ENCODE measurements around the gene SDHD. TPM values are rescaled to one million over a fixed set of nuclear protein-coding genes. Genes with fewer than 3 reads are reported as not detected.

SDHD gene
- 186 and 203 TPM in 2 replicates for total RNA-seq
- polyA plus RNA-seq, result 148 and 176 TPM in 2 replicates
- polyA plus RNA-seq (2012), result 123 and 128 TPM in 2 replicates
- polyA minus RNA-seq (ENCODE audit: low replicate concordance), result 317 and 441 TPM in 2 replicates

DNA sequence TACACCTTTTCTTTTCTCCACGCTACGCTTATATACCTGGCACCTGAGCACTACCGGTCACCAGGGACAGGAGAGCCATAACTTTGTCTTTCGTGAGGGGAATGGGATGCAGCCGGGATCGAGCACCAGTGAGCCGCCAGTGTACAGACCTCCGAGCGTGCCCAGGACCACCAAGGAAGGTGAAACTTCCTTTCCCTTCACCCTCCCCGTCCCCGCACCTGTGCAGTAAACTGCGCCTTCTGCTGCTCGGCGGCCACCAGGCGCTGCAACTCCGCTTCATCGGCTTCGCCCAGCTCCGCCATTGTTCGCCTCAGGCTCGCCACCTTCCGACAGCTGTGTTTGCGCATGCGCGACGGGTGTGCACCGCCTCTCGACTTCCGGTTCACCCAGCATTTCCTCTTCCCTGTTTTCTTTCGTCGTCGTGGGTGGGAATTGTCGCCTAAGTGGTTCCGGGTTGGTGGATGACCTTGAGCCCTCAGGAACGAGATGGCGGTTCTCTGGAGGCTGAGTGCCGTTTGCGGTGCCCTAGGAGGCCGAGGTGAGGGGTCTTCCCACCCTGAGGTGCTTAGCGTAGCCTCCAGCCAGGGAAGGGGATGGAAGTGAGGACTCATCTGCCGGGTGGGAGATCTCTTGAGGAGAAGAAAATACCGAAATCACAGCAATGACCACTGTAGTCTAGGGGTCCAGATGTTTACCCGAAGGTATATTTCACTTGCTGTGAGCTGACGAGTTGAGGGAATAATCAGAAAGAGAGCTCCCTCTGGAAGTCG, at the start of gene SDHD, which contains the start of gene TIMM8B:
Gene SDHD (plus strand): TSS at position 452 of the 770 bp plus-strand sequence. CDS start 35 bp downstream, at position 487.
Gene TIMM8B (minus strand): TSS at position 335 of the 770 bp plus-strand sequence. CDS start 33 bp downstream, at position 302.
- H3K79me2 ChIP-seq (ENCODE audit: control insufficient read depth, insufficient read depth, low read length), result peaks cover 35% of the 10 kb centered on the region
- no peaks in the 10 kb centered on the region for H3K9me3 ChIP-seq (ENCODE audit: control insufficient read depth, insufficient read depth, low read depth, low read length)
- peak within 1 kb of the TSS; percentile 87 for H3K27ac ChIP-seq (ENCODE audit: insufficient read depth, low read length)
- peak within 1 kb of the TSS; percentile 73 for H3K9ac ChIP-seq (ENCODE audit: insufficient read depth, low read length)
- H3K36me3 ChIP-seq (ENCODE audit: control insufficient read depth, insufficient read depth, low read length), result peaks cover 6% of the 10 kb centered on the region
- no peaks in the 10 kb centered on the region for H4K20me1 ChIP-seq (ENCODE audit: control insufficient read depth, extremely low read depth, insufficient read depth, low read length)
- peak; percentile 91 to 98 for DNase-seq (ENCODE audit: low read depth in 2 of 2)
- peak within 1 kb of the TSS; percentile 88 for H2AFZ ChIP-seq (ENCODE audit: low read length)
- peak within 1 kb of the TSS; percentile 84 to 100 (median 95) for H3K4me3 ChIP-seq (replicated peaks in 1 of 4; ENCODE audit: control extremely low read depth in 1 of 4, insufficient read depth in 1 of 4, low read depth in 3 of 4, low read length in 4 of 4)
- peak within 1 kb of the TSS; percentile 92 for H3K4me2 ChIP-seq (ENCODE audit: extremely low read depth, insufficient read depth, low read length)
- H3K4me1 ChIP-seq (ENCODE audit: control insufficient read depth, extremely low read depth, insufficient read depth, low read length), result no peaks in the 10 kb centered on the region
- TF ChIP-seq EZH2 (IDR thresholded peaks at IDR 0.05; ENCODE audit: low read length, missing control alignments), result no peak
- TF ChIP-seq, protein P1, sequence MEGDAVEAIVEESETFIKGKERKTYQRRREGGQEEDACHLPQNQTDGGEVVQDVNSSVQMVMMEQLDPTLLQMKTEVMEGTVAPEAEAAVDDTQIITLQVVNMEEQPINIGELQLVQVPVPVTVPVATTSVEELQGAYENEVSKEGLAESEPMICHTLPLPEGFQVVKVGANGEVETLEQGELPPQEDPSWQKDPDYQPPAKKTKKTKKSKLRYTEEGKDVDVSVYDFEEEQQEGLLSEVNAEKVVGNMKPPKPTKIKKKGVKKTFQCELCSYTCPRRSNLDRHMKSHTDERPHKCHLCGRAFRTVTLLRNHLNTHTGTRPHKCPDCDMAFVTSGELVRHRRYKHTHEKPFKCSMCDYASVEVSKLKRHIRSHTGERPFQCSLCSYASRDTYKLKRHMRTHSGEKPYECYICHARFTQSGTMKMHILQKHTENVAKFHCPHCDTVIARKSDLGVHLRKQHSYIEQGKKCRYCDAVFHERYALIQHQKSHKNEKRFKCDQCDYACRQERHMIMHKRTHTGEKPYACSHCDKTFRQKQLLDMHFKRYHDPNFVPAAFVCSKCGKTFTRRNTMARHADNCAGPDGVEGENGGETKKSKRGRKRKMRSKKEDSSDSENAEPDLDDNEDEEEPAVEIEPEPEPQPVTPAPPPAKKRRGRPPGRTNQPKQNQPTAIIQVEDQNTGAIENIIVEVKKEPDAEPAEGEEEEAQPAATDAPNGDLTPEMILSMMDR (conservative IDR thresholded peaks at IDR 0.05 in 1 of 2, IDR thresholded peaks at IDR 0.05 in 1 of 2; ENCODE audit: low read depth in 1 of 2, low read length in 2 of 2), result peak in 1 of 2 donors; percentile 41
- no peaks in the 10 kb centered on the region for H3K27me3 ChIP-seq (ENCODE audit: control insufficient read depth, insufficient read depth, low read length)

DNA sequence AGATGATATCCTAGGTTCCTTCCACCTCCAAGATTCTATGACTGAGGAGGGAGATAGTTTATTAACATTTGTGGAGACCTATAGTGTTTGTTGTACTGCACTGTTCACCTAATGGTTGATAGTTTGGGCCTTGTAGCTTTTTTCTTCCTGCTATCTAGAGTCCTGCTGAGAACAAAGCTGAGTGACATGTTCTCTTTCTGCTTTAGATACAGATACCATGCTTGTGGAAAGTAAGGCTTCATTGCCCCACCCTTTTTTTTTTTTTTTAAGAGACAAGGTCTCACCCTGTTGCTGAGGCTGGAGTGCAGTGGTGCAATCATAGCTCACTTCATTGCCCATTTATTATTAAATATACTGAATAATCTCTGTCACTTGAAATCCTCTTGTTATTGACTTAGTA, 49.1 kb upstream of the SDHD start:
- Histone ChIP-seq H3K79me2 (ENCODE audit: control insufficient read depth, insufficient read depth, low read length) (no peaks in the 10 kb centered on the region), H4K20me1 (ENCODE audit: control insufficient read depth, extremely low read depth, insufficient read depth, low read length) (no peaks in the 10 kb centered on the region), H3K9ac (ENCODE audit: insufficient read depth, low read length) (no peak overlapping the region), H3K36me3 (ENCODE audit: control insufficient read depth, insufficient read depth, low read length) (peaks cover 7% of the 10 kb centered on the region), H2AFZ (ENCODE audit: low read length) (no peak overlapping the region), H3K9me3 (ENCODE audit: control insufficient read depth, insufficient read depth, low read depth, low read length) (no peaks in the 10 kb centered on the region), H3K4me2 (ENCODE audit: extremely low read depth, insufficient read depth, low read length) (no peak overlapping the region), H3K4me3 (replicated peaks in 1 of 4; ENCODE audit: control extremely low read depth in 1 of 4, insufficient read depth in 1 of 4, low read depth in 3 of 4, low read length in 4 of 4) (no peak overlapping the region), H3K27ac (ENCODE audit: insufficient read depth, low read length) (no peak overlapping the region), H3K4me1 (ENCODE audit: control insufficient read depth, extremely low read depth, insufficient read depth, low read length) (no peaks in the 10 kb centered on the region), H3K27me3 (ENCODE audit: control insufficient read depth, insufficient read depth, low read length) (no peaks in the 10 kb centered on the region)
- no peak for TF ChIP-seq EZH2 (IDR thresholded peaks at IDR 0.05; ENCODE audit: low read length, missing control alignments)
- TF ChIP-seq, protein P1 (conservative IDR thresholded peaks at IDR 0.05 in 1 of 2, IDR thresholded peaks at IDR 0.05 in 1 of 2; ENCODE audit: low read depth in 1 of 2, low read length in 2 of 2), result no peak
- DNase-seq (ENCODE audit: low read depth in 2 of 2), result no peak

DNA sequence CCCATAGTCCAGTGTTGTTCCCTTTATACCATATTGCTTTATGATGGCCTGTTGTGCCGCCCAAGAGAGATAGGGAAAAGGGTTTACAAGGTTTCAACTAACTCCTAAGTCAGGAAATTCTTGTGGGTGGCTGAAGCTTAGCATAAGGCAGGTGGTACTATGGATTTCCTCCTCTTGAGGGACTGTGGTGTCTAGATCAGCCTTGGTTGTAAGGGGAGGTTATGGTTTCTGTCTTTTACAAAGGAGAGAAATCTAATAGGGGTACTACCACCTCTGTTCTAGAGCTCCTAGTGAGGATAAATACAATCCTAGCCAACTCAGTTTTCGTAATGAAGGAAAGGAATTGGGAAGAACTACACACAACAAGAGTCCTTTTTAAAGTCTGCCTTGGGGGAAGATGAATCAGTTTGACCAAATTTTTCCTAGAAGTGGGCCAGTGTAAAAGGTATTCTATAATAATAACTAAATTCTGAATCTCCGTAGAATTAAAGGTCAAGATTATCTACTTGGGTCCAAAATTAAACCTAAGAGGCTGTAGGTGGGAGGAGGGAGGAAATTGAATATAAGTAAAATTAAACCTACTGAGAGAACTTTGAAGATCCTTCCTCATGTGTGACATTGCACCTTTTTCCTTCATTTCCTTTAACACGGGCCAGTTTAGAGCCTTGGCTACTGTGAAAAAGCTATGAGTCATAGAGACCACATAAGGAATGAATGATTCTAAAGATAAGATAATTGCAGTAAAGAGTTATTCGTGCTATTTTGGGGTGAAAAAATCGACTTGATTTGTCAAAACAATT, 44.3 kb upstream of the SDHD start:
- H3K27me3 ChIP-seq (ENCODE audit: control insufficient read depth, insufficient read depth, low read length), result no peaks in the 10 kb centered on the region
- no peak for TF ChIP-seq EZH2 (IDR thresholded peaks at IDR 0.05; ENCODE audit: low read length, missing control alignments)
- TF ChIP-seq, protein P1 (conservative IDR thresholded peaks at IDR 0.05 in 1 of 2, IDR thresholded peaks at IDR 0.05 in 1 of 2; ENCODE audit: low read depth in 1 of 2, low read length in 2 of 2), result no peak
- H3K79me2 ChIP-seq (ENCODE audit: control insufficient read depth, insufficient read depth, low read length), result no peaks in the 10 kb centered on the region
- H2AFZ ChIP-seq (ENCODE audit: low read length), result no peak overlapping the region
- peak; percentile 12 to 82 for DNase-seq (ENCODE audit: low read depth in 2 of 2)
- no peak overlapping the region for H3K27ac ChIP-seq (ENCODE audit: insufficient read depth, low read length)
- H4K20me1 ChIP-seq (ENCODE audit: control insufficient read depth, extremely low read depth, insufficient read depth, low read length), result no peaks in the 10 kb centered on the region
- peaks cover 9% of the 10 kb centered on the region for H3K36me3 ChIP-seq (ENCODE audit: control insufficient read depth, insufficient read depth, low read length)
- no peaks in the 10 kb centered on the region for H3K4me1 ChIP-seq (ENCODE audit: control insufficient read depth, extremely low read depth, insufficient read depth, low read length)
- no peak overlapping the region for H3K9ac ChIP-seq (ENCODE audit: insufficient read depth, low read length)
- H3K4me2 ChIP-seq (ENCODE audit: extremely low read depth, insufficient read depth, low read length), result no peak overlapping the region
- H3K4me3 ChIP-seq (replicated peaks in 1 of 4; ENCODE audit: control extremely low read depth in 1 of 4, insufficient read depth in 1 of 4, low read depth in 3 of 4, low read length in 4 of 4), result no peak overlapping the region
- no peaks in the 10 kb centered on the region for H3K9me3 ChIP-seq (ENCODE audit: control insufficient read depth, insufficient read depth, low read depth, low read length)
